HG03108 (cell line): ENCODE data around the gene HS3ST3A1.
"Not testable (repeated sequence)": the region's sequence is repeated elsewhere in the genome, so short reads cannot be mapped to it uniquely, and the experiment has no call there.

Experiments used
- ATAC-seq: cut with Tn5 transposase; IDR thresholded peaks from one replicate; pipeline ENCODE4 v1.9.1; 2021; ENCODE audit warnings: moderate library complexity; ENCODE audit not compliant: unreplicated experiment

The HS3ST3A1 gene

GRCh38 chr17:13575922-13576419 is 25.8 kb downstream of the HS3ST3A1 start:
- ATAC-seq = no peak

GRCh38 chr17:13575466-13575865 is 26.3 kb downstream of the HS3ST3A1 start:
- no peak for ATAC-seq

GRCh38 chr17:13572581-13572980 is 29.1 kb downstream of the HS3ST3A1 start:
- no peak for ATAC-seq

DNA sequence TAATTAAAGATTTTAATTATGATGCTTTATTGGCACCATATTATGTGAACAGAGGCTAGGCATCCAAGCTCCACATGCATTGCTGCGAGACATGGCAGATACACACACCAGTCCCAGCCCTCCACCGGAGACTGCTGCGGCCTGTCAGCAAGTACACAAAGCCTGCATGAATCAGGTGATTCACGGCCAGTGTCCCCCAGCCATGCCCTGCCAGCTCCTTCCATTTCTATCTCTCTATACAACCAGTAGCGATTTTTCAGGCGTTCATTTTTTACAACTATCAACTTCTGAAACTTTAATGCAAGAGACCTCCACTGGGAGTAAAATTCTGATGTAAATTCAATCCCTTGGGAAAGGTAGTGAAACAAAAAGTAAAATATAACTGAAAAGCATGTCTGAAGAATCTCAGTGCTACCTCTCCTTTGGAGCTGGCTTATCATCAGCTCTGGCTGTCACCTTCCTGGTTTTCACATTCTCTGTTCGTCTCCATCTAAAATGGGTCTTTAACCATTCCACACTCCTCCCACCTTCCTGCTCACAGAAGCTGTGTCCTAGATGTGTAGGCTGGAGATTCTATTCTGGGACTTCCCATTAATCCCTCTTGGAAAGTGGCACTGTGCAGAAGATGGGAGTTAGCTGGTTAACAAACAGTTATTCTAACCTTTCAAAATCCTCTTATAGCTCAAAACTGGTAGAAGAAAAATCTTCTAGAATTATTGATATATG is 32.2 kb downstream of the HS3ST3A1 start:
- ATAC-seq = no peak

DNA sequence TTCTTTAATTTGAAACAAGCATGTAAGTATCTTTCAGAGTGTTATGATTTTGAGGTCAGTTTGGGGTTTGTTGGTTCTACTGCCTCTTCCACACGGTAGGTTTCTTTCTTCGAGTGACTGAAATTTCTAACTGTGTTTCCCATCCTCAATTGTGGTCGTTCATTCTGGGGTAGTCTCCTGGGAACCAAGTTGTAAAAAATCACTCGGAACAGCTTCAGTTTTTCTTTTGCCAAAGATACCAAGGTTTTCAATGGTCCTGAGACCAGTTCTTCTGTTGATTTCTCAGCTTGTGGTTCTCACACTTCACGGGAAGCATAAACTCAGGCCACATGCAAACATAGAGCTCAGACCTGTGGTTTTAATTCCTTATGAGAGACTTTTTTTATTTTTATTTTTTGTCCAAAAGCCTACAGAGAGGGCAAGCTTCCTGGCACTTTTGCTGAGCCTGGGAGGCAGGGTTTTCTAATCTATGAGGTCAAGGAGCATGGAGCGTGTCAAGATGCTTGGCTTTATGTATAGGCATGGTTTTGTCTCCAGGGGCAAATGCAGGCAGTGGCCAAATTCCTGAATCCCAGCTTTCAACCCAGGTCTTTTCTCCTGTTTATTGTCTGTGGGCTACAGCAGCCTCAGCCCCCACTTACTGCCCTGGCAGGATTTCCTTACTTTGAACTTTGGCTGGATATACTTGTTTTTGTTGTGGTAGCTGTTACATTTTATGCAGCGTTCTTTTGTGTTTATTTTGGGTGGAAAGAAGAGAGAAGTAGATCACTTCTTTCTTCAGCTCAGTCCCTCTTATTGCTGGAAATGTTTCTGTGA is 32.9 kb downstream of the HS3ST3A1 start:
- no peak for ATAC-seq

DNA sequence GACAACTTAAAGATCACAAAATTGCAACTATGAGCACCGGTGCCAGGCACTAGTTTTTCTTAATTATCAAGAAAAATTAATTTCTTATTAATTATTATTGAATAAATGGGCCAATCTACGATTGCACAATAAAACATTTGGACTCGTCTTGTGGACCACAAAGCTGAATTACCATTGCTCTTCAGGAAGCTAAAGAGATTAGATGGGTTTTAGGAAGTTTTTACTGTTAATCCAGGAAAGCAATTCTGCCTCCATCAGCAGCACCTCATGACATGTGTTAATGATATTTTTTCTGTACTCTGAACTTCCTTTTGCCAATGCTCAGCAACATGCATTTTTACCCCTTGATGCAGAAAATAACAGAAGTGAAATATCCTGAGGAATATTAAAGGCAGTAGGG is 37.9 kb downstream of the HS3ST3A1 start:
- ATAC-seq = no peak

GRCh38 chr17:13562271-13562800 is 39.4 kb downstream of the HS3ST3A1 start:
- no peak for ATAC-seq

DNA sequence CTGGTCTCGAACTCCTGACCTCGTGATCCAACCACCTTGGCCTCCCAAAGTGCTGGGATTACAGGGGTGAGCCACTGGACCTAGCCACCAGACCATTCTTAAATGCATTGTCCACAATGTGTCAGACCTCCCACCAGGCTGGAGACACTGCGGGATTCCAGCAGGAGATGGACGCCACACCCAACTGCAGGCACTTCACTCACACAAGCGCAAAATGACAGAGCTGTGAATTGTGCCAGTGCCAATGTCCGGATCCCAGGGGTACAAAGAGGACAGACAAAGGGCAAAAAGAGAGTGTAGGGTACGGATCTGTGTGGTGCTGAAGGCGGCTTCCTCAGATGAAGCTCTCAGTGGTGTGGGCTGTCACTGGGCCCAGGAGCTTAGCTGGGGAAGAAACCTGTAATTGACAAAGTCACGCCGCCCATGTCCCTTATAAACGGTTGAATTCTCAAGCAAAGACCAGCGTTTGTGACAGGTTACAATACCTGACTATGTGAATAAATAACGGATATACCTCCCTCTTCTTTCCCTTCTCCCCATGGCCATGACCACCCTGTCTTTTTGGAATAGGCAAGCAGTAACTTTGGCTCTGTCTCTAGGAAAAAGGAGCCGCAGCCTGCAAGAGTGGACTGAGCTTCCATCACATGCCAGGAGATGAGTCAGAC is 40.0 kb downstream of the HS3ST3A1 start:
- no peak for ATAC-seq

DNA sequence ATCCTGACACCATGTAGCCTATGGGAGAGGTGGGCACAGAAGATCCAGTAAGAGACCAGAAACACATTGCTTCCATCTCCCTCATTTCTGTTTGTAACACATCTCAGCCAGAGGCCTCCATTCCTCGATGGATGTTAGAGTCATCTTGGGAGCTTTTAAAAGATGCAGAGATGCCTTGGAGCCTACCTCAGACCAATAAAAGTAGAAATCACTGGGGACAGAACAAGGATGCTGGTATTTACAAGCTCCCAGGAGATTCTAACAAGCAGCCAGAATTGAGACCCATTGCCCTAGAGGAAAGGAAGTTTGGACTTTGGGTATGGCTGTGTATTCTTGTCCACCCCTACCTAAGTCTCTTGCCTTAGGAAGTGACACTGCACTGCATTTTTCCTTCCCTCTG is 40.8 kb downstream of the HS3ST3A1 start:
- ATAC-seq = no peak

DNA sequence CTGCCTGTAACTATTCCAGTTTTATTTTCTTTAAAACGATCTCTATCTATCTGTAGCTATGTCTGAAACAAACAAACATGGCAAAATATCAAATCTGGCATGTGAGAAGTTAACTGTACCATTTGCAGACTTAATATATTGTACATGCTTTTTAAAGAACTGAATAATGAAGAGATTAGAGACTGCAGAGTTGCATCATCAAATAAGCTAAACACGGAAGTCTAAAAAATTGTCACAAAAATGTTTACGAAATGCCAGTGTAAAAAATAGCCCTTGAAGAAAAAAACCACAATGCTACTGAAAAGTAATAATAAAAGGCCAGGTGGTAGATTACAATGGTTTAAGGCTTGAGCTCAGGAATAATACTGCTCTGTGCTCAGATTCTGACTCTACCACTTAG is 43.1 kb downstream of the HS3ST3A1 start:
- no peak for ATAC-seq

DNA sequence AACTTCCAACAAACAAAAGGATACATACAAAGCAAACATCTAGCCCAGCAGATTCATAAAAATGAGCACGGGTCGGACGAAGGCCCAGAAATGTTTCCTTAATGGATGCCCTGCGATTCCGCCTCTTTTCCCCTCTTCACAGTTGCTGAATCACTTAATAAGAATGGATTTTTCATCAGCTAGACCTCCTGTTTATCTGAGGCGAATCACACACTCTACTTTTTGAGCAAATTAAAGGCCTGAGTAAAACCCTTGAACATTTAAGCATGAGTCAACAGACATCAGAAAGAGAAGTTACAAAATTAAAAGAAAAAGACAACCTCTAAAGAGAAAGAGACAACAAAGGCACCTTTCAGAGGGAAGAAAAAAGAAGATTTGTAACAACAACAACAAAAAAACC is 44.7 kb downstream of the HS3ST3A1 start:
- ATAC-seq = no peak

- no peak for ATAC-seq
Observed at GRCh38 chr17:13554231-13554630, 47.5 kb downstream of the HS3ST3A1 start.

DNA sequence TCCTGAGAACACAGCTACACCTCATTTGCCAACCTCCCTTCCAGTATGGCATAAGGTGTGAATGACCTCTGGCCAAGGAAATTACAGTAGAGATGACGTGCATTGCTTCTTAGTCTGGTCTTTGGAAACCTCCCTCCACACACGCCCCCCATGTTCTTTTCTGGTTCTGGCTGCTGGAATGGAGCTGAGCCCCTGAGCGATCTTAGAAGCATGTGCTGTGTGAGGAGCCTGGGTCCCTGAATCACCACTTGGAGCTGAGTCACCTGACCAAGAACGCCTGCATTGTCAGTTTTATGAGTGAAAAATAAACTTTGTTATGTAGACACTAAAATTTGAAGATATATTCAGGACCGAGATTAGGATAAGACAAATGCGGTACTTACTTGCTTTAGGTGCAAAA is 51.4 kb downstream of the HS3ST3A1 start:
- no peak for ATAC-seq

DNA sequence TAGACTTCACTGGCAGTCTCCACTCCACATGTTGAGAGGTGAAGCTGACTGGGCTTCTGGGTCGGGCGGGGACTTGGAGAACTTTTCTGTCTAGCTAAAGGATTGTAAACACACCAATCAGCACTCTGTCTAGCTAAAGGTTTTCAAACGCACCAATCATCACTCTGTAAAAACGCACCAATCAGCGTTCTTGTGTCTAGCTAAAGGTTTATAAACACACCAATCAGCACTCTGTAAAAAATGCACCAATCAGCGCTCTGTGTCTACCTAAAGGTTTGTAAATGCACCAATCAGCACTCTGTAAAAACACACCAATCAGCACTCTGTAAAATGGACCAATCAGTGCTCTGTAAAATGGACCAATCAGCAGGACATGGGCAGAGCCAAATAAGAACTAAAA is 53.2 kb downstream of the HS3ST3A1 start:
- not testable (repeated sequence) for ATAC-seq

GRCh38 chr17:13546851-13547250 is 54.9 kb downstream of the HS3ST3A1 start:
- no peak for ATAC-seq

- no peak for ATAC-seq
Observed at GRCh38 chr17:13545941-13546340, 55.8 kb downstream of the HS3ST3A1 start.

DNA sequence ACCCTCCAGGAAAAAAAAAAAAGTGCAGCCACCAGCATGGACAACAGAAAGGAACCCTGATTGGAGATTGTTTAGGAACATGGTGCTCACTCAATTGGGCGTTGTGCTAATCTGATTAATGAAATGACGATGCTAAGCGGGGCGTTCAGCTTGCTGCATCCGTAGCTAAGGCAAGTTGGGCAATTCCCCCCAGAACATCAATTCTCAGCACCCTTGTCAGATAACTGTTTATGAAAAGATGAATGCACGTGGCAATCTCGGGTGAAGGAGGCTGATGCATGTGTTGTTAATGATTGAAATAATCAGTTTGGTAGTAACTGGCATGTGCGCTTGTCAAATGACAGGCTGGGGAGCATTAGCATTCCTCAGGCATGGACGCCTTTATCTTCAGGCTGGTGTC is 57.0 kb downstream of the HS3ST3A1 start:
- ATAC-seq = no peak

GRCh38 chr17:13544292-13544691 is 57.4 kb downstream of the HS3ST3A1 start:
- ATAC-seq = no peak

DNA sequence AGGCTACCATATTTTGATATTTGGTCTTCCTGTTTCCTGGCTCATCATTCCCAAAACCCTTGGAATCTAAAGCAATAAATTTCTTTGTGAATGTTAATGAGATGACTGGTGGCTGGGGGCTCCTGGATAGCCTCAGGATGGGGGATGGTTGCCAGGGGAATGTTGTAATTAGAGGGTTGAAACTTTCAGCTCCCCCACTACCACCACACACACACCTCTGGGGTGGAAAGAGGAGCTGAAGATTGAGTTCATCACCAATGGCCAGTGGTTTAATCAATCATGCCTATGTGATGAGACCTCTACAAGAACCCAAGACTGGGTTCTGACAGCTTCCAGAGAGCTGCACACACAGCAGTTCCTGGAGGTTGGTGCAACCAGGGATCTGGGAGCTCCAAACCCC is 59.1 kb downstream of the HS3ST3A1 start:
- no peak for ATAC-seq

- ATAC-seq = no peak
Observed at GRCh38 chr17:13541032-13541480, 60.7 kb downstream of the HS3ST3A1 start.

- no peak for ATAC-seq
Observed at GRCh38 chr17:13540546-13540945, 61.2 kb downstream of the HS3ST3A1 start.
